ENCODE results near the gene C11orf65. TPM values are rescaled to one million over a fixed set of nuclear protein-coding genes. Genes with fewer than 3 reads are reported as not detected.
"Not testable (repeated sequence)": the region's sequence is repeated elsewhere in the genome, so short reads cannot be mapped to it uniquely, and the experiment has no call there.

The C11orf65 gene
- total RNA-seq, 2 experiments from 2014 or later: 0.98 to 2.0 TPM

GRCh38 chr11:108453207-108453835, 14.0 kb downstream of the C11orf65 start:
- Histone ChIP-seq H3K27ac (ENCODE audit: low read depth, low read length, poor library complexity, severe bottlenecking) (no peak overlapping the region), H3K36me3 (ENCODE audit: insufficient read depth, low read length) (no peaks in the 10 kb centered on the region), H3K4me3 (ENCODE audit: low read depth, low read length, poor library complexity, severe bottlenecking) (no peak overlapping the region), H3K79me2 (ENCODE audit: insufficient read depth, low read depth, low read length) (no peaks in the 10 kb centered on the region), H4K20me1 (ENCODE audit: insufficient read depth, low read length) (no peaks in the 10 kb centered on the region), H3K9me3 (ENCODE audit: low read length) (no peaks in the 10 kb centered on the region), H3K9me2 (ENCODE audit: insufficient read depth, low read length) (no peaks in the 10 kb centered on the region), H2AFZ (ENCODE audit: low read length) (no peak overlapping the region), H3K4me1 (ENCODE audit: insufficient read depth, low read length, poor library complexity, severe bottlenecking) (no peaks in the 10 kb centered on the region), H3K4me2 (ENCODE audit: low read length) (no peak overlapping the region)
- DNase-seq (ENCODE audit: low spot score): no peak
- no TSS peak for BruUV-seq (replicated peaks)
- POLR2A ChIA-PET: no interaction called here
- CTCF ChIA-PET (ENCODE audit: unreplicated experiment): no interaction called here
- intact Hi-C loops (cut with micrococcal nuclease; ENCODE audit: unreplicated experiment): no loop called here
- TF ChIP-seq CTCF (conservative IDR thresholded peaks at IDR 0.05; ENCODE audit: low read length) (no peak), EZH2phosphoT487 (IDR thresholded peaks at IDR 0.05; ENCODE audit: borderline replicate concordance, low read depth, low read length) (no peak)

- H3K4me1 ChIP-seq (ENCODE audit: insufficient read depth, low read length, poor library complexity, severe bottlenecking); H3K79me2 ChIP-seq (ENCODE audit: insufficient read depth, low read depth, low read length); H4K20me1 ChIP-seq (ENCODE audit: insufficient read depth, low read length); BruUV-seq (replicated peaks); H2AFZ ChIP-seq (ENCODE audit: low read length); H3K36me3 ChIP-seq (ENCODE audit: insufficient read depth, low read length); DNase-seq (ENCODE audit: low spot score); H3K9me2 ChIP-seq (ENCODE audit: insufficient read depth, low read length); intact Hi-C loops (cut with micrococcal nuclease; ENCODE audit: unreplicated experiment); H3K9me3 ChIP-seq (ENCODE audit: low read length); H3K4me2 ChIP-seq (ENCODE audit: low read length); H3K27ac ChIP-seq (ENCODE audit: low read depth, low read length, poor library complexity, severe bottlenecking); H3K4me3 ChIP-seq (ENCODE audit: low read depth, low read length, poor library complexity, severe bottlenecking); CTCF ChIA-PET (ENCODE audit: unreplicated experiment): not testable (repeated sequence)
- POLR2A ChIA-PET: interaction anchor here (1.2 kb wide), 1 partner anchor 26 kb away, joined by 3 read pairs; the partner anchor contains the start of gene C11orf65
Observed at GRCh38 chr11:108441445-108441844, 25.9 kb downstream of the C11orf65 start.

DNA sequence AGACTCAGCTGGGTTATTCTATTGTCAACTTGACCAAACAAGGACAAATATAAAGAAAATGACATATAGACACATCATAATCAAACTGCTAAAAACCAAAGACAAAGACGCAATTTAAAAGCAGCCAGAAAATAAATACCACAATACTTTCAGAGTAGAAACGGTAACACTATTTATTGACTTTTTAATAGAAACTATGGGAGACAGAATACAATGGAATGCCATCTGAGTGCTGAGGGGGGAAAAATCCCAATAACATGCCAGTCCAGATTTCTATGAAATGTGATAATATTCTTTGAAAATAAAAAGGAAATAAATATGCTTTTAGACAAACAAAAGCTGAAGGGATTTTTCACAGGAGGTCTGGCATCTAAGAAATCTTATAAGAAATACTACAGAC, 30.7 kb downstream of the C11orf65 start:
- Histone ChIP-seq H3K4me3 (ENCODE audit: low read depth, low read length, poor library complexity, severe bottlenecking) (no peak overlapping the region), H3K4me2 (ENCODE audit: low read length) (no peak overlapping the region), H3K4me1 (ENCODE audit: insufficient read depth, low read length, poor library complexity, severe bottlenecking) (no peaks in the 10 kb centered on the region), H3K9me2 (ENCODE audit: insufficient read depth, low read length) (no peaks in the 10 kb centered on the region), H3K27ac (ENCODE audit: low read depth, low read length, poor library complexity, severe bottlenecking) (no peak overlapping the region), H4K20me1 (ENCODE audit: insufficient read depth, low read length) (no peaks in the 10 kb centered on the region), H3K79me2 (ENCODE audit: insufficient read depth, low read depth, low read length) (no peaks in the 10 kb centered on the region), H3K36me3 (ENCODE audit: insufficient read depth, low read length) (no peaks in the 10 kb centered on the region), H3K9me3 (ENCODE audit: low read length) (0 out of 2 replicates have a peak, but pooled peaks cover 5% of the 10 kb centered on the region), H2AFZ (ENCODE audit: low read length) (no peak overlapping the region)
- CTCF ChIA-PET (ENCODE audit: unreplicated experiment): no interaction called here
- no TSS peak for BruUV-seq (replicated peaks)
- no peak for DNase-seq (ENCODE audit: low spot score)
- POLR2A ChIA-PET: no interaction called here
- intact Hi-C loops (cut with micrococcal nuclease; ENCODE audit: unreplicated experiment): no loop called here
- TF ChIP-seq EZH2phosphoT487 (IDR thresholded peaks at IDR 0.05; ENCODE audit: borderline replicate concordance, low read depth, low read length) (no peak), CTCF (conservative IDR thresholded peaks at IDR 0.05; ENCODE audit: low read length) (no peak)

All from OCI-LY7 (cell line).